Measurements from ENCODE around the gene ATP5IF1.

GRCh38 chr1:28272215-28272852 lies 36.4 kb downstream of the ATP5IF1 start:
- TF ChIP-seq CTCF (IDR thresholded peaks at IDR 0.05; ENCODE audit: poor library complexity, severe bottlenecking): no peak
- no peak for TF ChIP-seq SMC3 (conservative IDR thresholded peaks at IDR 0.05; ENCODE audit: poor library complexity)
- TF ChIP-seq EZH2 (IDR thresholded peaks at IDR 0.05; ENCODE audit: borderline replicate concordance, insufficient read depth, low read length, poor library complexity, severe bottlenecking): no peak
- TF ChIP-seq POLR2AphosphoS5 (IDR thresholded peaks at IDR 0.05): no peak
- no peak for TF ChIP-seq TAF1 (IDR thresholded peaks at IDR 0.05; ENCODE audit: low read depth)
- no peak for TF ChIP-seq RAD21 (conservative IDR thresholded peaks at IDR 0.05)
- no peak for TF ChIP-seq REST (IDR thresholded peaks at IDR 0.05; ENCODE audit: borderline replicate concordance)
